CMK (cell line): ENCODE measurements around the gene VAV3.

Source experiments
- DNase-seq: peaks from one replicate; pipeline ENCODE4 v3.0.0-alpha.2; 2010; ENCODE audit warnings: low read depth

VAV3 gene

GRCh38 chr1:107532318-107532717 is 432.7 kb downstream of the VAV3 start:
- no peak for DNase-seq

- DNase-seq, result no peak
Observed at GRCh38 chr1:107531065-107531908, 433.7 kb downstream of the VAV3 start.

GRCh38 chr1:107530543-107530942 is 434.4 kb downstream of the VAV3 start:
- DNase-seq, result no peak

- DNase-seq, result peak; percentile 24
Observed at GRCh38 chr1:107529511-107530149, 435.4 kb downstream of the VAV3 start.

GRCh38 chr1:107526524-107527198 is 438.3 kb downstream of the VAV3 start:
- DNase-seq, result no peak

- no peak for DNase-seq
Observed at GRCh38 chr1:107525961-107526360, 439.0 kb downstream of the VAV3 start.

- DNase-seq, result no peak
Observed at GRCh38 chr1:107525145-107525544, 439.8 kb downstream of the VAV3 start.

GRCh38 chr1:107524301-107524700 is 440.7 kb downstream of the VAV3 start:
- DNase-seq, result no peak

GRCh38 chr1:107523736-107524135 is 441.2 kb downstream of the VAV3 start:
- DNase-seq, result no peak

GRCh38 chr1:107523061-107523460 is 441.9 kb downstream of the VAV3 start:
- no peak for DNase-seq
